Activated CD8-positive, alpha-beta memory T cell treated with anti-CD3 and anti-CD28 coated beads for 48 hours (primary cell): ENCODE data around the gene KLF11.
A peak's percentile ranks its signal among the peaks of the same experiment; 100 is the strongest.
"Not testable (repeated sequence)": the region's sequence is repeated elsewhere in the genome, so short reads cannot be mapped to it uniquely, and the experiment has no call there.

ENCODE experiments used
- DNase-seq, 3 experiments: peaks; one replicate each; pipeline ENCODE4 v3.0.0-alpha.2; 2020; ENCODE audit warnings: low read depth in 2 of 3, low spot score in 2 of 3

The KLF11 gene

DNA sequence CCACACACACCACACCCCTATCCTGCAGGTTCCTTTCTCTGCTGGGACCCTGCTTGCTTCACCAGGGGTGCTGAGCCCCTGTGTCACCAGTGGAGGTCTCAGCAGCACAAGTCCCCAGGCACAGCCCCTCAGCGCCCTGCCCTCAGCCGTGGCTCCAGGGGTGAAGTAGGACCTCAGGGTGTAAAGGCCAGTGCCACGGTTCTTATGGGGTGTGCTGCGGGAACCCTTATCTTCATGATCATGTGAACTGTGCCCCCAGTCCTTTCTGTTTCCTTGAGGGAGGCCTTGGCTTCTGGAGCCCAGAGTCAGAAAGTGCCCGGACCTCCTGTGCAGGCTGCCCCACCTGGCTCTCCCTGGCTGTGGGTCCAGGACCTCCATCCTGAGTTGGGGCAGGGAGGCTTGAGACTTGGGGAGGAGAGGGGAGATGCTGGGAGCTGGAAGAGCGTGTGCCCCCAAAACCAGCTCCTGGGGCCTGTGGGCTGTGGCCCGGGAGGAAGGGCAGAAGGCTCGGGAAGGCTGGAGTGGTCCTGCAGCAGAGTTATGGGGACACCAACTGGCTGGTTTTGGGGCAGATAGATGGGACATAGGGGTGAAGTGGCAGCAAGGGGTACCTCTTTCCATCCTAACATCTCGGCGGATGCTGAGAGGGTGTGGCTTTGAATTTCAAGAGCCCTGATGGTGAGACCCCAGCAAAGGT lies 20.2 kb upstream of the KLF11 start:
- DNase-seq, result no peak

DNA sequence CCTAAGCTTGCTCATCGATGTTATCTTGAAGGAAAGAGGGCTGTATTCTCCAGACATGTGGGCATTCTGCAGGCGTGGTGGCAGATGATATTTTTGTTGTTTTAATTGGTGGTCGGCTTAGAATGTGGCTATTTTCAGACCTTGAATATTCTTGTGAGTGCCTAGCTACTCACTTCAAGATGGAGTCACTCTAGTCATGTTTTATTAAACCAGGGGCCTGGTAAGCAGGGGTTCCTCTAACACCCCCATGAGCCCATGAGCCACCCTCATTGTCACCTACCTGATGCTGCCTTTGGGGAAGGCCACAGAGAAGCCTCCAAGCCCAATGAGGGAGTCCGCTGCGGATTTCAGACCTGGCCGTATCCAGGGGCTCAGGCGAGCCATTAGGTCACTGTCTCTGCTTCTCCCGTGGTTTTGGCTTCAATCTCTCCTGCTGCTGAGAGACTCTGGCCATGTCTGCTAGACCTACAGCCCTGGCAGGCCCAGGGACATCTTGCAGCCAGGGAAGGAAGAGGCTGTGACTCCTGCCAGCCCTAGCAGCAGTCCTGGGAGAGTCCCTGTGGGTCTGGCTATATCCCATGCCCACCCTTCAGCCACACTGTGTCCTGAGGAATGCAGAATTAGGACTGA lies 16.3 kb upstream of the KLF11 start:
- DNase-seq, result no peak

DNA sequence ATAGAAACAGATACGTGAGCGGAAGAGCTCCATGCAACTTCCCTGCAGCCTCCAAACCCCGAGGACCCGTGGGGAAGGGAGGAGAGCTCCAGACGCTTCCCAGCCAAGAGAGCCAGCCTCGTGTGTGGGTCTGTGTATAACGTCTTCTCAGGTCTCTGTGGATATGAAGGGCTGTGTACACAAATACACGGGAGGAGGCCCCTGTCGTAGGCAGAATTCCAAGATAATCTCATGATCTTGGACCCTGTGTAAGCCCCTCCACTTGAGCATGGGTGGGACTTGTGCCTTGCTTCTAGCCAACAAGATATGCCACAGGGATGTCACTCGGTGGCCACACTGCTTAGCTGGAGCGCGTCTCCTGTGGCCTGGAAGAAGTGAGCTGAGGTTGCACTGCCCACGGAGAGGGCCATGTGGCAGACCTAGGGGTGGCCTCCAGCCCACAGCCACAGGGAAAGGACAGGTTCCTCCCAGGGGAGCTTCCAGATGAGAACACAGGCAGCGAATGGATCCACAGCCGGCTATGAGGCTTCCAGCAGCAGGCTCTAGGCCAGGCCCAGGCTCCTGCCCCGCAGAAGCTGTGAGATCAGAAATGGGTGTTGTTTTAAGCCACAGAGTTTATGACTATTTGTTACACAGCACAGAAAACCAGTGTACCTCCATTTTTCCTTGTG lies 15.6 kb upstream of the KLF11 start:
- no peak for DNase-seq

DNA sequence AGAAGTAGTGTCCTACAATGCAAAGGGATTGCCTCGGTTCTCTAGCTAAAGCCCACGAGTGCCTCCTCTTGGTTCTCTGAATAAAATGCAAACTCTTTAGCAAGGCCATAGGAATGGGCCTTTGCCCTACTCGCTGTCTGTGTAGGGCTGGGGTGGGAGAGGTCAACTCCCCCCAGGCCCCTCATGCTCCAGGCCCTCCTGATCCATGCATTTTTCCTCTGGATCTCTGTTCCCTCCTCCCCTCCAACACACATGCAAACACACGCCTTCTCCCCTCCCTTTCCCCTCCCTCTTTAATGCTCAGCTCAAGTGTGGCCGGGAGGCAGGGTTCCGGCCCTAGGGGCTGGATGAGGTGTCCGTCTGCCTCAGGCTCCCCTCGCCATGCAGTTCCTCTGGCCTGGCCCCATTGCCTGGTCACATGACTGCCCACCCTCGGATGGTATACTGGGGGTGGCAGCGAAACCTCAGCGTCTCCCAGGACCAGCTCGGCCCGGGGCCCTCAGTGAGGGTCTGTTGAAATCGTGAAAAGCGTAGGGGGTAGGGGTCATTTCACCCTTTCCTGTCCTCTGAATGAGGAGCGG lies 14.9 kb upstream of the KLF11 start:
- DNase-seq, result no peak

DNA sequence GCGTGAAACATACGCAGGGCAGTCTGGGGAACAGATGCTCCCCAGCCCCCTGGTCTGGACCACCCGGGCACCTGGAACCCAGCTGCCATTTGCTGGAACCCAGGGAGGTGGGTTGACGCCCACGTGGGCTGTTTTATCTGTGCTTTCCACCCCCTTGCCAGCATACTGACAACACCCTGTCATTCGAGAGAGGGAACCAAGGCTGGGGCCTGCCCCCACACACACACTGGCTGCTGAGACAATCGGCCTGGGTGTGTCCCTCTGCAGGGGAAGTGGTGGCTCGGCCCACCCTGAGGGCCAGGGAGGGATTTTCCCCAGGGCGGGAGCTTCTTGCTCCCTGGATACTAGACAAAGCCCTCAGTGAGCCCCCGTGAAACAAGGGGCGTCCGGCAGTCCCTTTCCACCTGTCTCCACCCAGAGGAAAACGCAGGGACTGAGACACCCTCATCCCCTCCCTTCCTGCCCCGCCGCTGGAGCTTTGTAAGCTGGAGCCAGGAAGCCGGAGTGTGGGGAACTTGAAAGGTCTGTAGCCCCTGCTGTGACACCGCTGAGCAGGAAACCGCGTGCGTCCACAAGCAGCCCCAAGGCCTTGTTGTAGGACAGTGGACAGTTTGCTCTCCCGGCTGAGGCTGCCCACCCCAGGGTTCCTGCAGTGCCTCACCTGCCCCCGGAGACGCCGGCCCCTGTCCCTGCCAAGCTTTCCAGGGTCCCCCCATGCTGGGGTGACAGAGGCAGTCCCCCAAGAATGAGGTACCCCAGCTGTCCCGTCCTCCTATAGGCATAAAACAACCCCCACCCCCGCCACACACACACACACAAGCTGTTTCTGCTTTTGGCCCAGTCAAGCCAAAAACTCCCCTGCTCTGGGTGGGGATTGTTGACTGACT lies 14.1 kb upstream of the KLF11 start:
- DNase-seq, result peak in 1 of 3 experiments; percentile 23

DNA sequence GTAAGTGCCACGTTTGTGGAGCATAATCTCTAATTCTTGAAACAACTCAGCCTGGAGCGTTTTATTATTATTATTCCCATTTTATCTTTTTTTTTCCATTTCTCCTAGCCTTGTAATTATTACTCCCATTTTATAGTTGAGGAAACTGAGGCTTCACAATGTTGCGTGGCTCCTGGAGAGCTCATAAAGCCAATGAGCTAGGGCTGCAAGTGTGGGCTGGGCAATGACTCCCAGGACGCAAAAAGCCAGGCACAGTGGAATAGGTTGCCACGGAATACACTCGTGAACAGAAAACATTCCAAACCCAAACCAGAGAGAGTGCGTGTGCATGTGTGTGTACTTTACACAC lies 13.5 kb upstream of the KLF11 start:
- no peak for DNase-seq

DNA sequence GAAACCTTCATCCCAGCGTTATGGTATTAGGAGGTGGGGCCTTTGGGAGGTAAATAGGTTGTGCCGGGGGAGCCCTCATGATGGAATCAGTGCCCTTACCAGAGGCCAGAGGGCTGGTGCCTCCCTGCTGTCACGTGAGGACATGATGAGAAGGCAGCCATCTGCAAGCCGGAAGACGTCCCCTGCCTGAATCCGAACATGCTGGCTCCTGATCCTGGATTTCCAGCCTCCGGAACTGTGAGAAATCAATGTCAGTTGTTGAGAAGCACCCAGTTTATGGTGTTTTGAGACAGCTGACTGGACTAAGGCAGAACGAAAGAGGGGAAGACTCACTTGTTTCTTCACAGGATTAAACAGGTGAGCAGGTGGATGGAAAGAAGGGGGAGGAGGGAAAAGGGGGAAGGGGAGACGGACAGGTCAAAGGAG lies 13.0 kb upstream of the KLF11 start:
- no peak for DNase-seq

DNA sequence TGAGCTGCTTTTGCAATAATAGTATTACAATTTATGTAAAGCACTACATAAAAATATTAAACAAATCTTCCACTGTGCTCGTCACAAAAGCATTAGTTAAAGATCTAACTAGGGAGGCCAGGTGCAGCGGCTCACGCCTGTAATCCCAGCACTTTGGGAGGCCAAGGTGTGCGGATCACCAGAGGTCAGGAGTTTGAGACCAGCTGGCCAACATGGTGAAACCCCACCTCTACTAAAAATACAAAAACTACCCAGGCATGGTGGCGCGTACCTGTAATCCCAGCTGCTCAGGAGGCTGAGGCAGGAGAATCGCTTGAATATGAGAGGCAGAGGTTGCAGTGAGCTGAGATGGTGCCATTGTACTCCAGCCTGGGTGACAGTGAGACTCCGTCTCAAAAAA lies 12.6 kb upstream of the KLF11 start:
- not testable (repeated sequence) for DNase-seq

DNA sequence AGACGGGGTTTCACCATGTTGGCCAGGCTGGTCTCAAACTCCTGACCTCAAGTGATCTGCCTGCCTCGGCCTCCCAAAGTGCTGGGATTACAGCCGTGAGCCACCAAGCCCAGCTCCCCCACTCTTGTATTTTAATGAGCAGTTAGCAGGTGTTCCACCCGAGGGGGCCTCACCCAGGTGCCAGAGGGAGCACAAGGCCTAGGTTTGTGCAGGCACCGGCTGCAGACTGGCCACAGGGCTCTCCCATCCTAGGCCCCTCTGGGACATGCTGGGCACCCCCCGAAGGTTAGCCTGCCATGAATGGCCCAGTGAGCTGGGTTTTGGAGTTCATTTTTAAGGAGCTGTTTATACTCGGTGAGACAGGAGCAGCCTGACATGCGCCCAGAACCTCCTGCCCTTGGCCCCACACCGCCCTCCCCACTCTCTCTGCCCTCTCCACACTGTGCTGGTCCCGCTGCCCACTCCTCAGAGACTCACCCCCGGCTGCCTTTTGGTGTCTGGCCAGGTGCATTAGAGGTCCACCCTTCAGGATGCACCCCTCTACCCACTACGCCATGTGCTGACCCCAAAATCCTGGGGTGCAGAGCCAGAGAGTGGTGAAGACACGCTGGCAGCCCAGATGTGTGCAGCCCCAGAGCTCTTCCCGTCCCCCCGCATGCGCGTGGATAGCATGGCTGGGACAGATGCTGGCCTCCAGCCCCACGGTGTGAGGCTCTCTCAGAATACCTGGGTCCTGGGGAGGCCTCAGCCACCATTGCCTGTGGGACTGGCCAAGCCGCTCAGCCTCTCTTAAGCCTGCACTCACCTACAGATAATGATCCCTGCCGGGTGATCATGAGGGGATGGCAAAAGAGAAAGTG lies 11.2 kb upstream of the KLF11 start:
- no peak for DNase-seq

DNA sequence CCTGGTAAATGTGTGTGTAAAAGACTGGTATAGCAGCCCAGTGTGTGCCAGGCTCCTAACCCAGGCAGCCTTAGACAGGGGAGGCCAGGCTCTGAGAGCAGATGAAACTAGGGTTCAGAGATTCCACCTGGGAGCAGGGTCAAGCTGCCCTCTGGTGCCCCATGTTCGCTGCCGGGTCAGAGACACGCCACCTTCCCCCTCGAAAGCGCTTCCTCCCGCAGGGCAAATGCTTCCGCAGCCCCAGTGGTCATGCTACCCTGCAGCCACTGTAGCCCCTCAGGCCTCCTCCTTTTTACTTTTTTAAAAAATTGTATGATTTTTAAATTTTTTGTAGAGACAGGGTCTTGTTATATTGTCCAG lies 10.6 kb upstream of the KLF11 start:
- DNase-seq, result no peak

DNA sequence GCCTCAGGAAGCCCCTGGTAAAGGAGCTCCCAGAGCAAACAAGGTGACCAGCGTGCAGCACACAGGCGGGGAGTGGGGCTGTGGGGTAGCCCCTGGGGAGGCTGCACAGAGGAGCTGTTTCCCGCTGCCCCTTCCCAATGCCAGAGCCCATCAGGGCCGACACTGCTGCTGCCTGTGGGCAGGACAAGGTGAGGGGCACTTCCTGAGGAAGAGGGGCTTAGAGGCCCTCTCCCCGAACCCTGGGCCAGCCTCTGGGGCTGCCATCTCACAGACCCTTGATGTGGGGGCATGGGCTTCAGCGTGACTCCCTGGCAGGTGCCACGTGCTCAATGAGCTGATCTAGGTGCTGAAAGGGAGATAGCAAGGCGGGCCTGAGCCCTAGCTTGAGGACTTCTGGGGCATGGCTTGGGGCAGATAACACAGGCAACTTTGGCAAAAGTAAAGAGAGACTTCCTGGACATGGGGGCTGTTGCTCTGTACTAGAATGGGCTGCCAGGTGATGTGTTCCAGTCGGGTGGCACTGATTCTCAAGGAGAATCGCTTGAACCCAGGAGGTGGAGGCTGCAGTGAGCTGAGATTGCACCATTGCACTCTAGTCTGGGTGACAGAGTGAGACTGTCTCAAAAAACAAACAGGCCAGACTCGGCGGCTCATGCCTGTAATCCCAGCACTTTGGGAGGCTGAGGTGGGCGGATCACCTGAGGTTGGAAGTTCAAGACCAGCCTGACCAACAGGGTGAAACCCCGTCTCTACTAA lies 9.9 kb upstream of the KLF11 start:
- no peak for DNase-seq

DNA sequence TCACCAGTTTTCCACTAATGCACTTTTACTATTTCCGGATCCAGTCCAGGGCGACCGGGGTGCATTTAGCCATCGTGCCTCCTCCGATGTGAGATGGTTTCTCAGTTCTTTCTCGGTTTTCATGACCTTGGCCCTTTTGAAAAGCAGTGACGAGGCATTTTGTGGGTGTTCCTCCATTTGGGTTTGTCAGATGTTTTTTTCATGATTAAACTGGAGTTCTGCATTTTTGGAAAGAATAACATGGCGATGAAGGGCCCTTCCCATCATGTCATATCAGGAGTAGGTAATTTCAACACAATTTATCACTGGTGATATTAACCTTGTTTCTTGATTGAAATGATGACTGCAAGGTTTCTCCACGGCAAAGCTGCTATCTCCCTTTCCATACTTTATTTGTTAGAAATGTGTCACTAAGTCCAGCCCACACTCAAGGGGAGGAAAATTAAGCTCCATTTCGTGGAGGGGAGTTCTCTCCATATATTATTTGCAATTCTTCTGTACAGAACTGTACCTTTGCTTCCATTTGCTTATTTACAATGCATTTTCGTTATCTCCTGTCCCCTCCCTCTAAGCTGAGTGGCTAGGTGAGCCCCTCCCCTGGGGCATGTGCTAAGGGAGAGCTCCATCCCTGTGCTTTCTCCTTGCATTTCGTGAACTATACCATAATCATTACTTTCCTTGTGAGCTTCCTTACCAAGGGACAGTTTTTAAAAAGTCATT lies 8.9 kb upstream of the KLF11 start:
- DNase-seq, result no peak

DNA sequence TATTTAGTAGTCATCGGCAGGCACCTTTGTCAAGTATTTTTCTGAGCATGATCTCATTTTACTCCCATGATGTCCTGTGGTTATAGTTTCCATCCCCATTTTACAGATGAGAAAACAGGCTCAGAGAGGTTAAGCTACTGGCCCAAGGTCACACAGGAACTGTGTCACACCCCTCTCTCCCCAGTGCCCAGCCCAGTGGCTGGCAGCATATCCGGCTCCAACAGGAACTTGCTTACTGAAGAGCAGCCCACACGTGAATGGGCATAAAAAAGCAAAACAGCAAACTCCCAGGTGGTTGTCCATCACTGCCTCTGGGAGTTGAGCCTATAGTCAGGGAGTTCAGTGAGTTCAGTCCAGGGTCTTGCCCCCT lies 8.3 kb upstream of the KLF11 start:
- DNase-seq, result no peak

DNA sequence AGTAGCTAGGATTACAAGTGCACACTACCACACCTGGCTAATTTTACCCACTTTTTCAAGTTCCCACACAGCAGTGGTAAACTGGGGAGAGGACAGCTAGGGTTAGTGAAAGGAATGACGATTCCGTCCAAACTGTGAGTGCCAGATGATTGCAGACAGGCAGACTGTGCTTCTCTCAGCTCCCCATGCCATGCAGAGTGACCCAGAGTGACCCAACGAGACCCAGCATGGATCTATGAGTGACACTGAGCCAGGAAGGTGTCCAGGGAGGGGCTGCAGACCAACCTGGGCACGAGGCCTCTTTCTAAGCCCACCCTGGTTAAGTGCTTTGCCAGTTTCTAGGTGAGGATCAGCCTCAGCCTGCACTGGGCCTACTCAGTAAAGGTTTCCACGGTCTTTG lies 7.7 kb upstream of the KLF11 start:
- DNase-seq, result no peak

DNA sequence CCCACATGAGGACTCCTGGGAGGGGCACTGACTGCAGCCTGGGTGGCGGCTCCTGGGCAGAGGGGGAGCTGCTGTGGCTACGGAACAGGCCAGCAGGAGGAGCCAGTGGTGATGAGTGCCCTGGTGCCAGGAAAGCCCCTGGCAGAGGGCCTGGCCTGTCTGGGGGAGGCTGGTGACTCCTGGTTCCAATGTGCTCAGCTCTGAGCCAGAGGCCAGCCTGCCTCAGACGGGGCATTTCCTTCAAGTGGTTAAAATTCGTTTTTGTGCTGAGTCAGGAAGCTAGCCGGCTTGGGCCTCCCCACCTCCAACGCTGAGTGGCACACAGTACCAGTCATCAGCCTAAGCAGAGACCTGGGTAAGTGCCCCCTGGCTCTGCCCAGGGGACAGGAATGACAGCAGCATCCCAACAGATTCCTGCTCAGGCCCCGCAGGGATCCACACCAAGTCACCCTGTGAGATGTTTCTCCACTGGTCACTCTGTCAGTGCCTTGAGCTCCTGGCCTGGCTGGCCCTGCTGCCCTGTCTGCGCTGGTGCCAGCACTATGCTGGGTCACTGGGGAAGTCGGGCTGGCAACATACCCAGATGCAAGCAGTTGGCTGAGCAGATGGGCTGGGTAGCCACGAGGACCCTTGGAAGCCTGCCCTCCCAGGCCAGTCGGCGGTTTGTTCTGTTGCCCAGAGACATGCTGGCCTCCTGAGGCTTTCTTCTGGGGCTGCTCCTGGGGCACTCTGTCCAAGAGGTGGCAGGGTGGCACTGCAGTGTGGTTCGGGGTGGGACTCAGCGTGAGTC lies 7.1 kb upstream of the KLF11 start:
- no peak for DNase-seq

DNA sequence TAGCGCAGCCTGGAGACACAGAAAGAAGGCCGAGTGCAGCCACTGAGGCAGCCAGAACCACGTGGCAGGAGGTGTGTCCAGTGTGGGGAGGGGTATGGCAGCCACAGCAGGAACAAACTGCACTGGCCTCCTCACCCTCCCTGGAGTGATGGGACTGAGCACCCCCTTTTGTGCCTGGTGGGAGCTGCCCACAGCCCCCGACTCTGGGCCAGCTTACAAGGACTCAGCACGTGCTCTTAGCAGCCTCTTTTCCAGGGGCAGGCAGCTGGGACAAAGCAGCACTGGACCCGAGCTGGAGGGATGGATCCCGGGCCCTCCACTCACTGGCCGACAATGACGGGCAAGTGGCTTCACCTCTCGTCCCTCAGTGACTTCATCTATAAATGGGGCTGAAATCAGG lies 5.2 kb upstream of the KLF11 start:
- no peak for DNase-seq

DNA sequence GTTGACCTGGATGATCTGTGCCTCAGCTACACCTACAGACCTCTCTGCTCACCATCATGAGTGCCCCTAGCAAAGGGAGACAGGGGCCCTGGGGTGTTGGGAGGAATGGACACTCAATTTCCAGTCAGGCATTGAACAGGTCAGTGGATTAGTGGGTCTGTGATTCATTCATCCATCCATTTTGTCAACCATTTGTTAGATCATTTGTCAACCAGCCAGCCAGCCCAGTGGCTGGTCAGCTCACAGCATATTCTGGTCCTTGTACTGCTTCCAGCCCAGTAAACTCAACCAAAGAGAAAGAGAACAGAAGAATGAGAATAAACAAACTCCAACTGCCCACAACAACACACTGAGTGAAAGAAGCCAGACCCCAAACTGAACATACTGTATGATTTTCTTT lies 4.6 kb upstream of the KLF11 start:
- no peak for DNase-seq

DNA sequence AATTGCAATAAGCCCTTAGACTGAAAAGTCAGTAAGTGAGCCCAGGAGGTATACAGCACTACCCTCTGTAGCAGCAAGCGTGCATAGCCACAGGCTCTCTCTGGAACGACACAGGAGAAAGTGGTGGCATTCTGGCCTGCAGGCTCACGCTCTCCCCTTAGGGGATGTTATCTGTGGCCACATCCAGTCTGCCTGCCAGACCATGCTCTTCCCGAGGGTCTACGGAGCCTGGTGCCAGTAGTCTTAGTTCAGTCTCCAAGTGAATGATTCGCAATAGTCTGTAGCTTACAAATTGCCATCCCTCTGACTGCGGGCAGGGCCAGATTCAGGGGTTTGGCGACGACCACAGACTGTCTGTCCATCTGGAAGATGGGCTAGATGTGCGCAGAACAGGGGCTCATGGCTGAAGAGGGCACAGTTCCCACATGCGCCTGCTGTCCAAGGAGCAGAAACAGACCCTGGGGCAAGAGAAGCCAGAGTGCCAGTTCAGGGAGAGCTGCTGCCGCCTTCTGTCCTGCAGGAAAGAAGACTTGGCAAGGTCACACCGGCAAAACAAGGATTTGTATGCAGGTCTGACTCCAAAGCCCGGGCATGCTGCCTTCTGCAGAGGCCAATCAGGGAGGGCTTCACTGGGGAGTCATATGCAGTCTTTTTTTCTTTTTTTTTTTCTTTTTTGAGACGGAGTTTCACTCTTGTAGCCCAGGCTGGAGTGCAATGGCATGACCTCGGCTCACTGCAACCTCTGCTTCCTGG lies 3.5 kb upstream of the KLF11 start:
- no peak for DNase-seq
